ENCODE data around the gene CIZ1.

The CIZ1 gene

GRCh38 chr9:128192601-128193371 lies 1.4 kb upstream of the CIZ1 start:
- TF ChIP-seq, protein P1, sequence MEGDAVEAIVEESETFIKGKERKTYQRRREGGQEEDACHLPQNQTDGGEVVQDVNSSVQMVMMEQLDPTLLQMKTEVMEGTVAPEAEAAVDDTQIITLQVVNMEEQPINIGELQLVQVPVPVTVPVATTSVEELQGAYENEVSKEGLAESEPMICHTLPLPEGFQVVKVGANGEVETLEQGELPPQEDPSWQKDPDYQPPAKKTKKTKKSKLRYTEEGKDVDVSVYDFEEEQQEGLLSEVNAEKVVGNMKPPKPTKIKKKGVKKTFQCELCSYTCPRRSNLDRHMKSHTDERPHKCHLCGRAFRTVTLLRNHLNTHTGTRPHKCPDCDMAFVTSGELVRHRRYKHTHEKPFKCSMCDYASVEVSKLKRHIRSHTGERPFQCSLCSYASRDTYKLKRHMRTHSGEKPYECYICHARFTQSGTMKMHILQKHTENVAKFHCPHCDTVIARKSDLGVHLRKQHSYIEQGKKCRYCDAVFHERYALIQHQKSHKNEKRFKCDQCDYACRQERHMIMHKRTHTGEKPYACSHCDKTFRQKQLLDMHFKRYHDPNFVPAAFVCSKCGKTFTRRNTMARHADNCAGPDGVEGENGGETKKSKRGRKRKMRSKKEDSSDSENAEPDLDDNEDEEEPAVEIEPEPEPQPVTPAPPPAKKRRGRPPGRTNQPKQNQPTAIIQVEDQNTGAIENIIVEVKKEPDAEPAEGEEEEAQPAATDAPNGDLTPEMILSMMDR (conservative IDR thresholded peaks at IDR 0.05; ENCODE audit: low read depth, low read length): no peak
- H3K4me3 ChIP-seq (ENCODE audit: low read depth, low read length): peak overlapping the region; percentile 34
- DNase-seq (ENCODE audit: low read depth): peak; percentile 48

- TF ChIP-seq, protein P1 (conservative IDR thresholded peaks at IDR 0.05; ENCODE audit: low read depth, low read length): no peak
- H3K4me3 ChIP-seq (ENCODE audit: low read depth, low read length): peak overlapping the region; percentile 78
- no peak for DNase-seq (ENCODE audit: low read depth)
These were observed 611 bp downstream of the CIZ1 start for GRCh38 chr9:128190516-128191405.

DNA sequence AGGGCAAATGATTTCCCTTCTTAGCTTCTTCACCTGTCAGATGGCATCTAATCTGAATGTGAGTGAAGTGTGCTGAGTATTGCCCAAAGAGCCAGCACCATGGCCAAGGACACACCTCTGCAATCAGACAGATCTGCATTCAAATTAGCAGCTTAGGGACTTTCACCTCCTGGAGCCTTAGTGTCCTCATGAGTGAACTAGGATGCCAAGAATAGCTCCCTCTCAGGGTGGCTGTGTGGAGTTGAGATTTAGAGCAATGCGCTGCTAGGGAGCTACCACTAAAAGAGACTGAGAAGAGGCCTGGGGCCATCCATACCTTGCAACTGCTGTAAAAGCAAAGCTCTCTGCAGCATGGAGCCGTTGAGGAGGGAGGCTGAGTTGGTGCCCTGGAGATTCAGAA lies 1.4 kb downstream of the CIZ1 start:
- H3K4me3 ChIP-seq (ENCODE audit: low read depth, low read length): peak overlapping the region; percentile 14
- TF ChIP-seq, protein P1 (conservative IDR thresholded peaks at IDR 0.05; ENCODE audit: low read depth, low read length): peak; percentile 14
- DNase-seq (ENCODE audit: low read depth): no peak

- H3K4me3 ChIP-seq (ENCODE audit: low read depth, low read length): no peak overlapping the region
- TF ChIP-seq, protein P1 (conservative IDR thresholded peaks at IDR 0.05; ENCODE audit: low read depth, low read length): no peak
- no peak for DNase-seq (ENCODE audit: low read depth)
These were observed 3.2 kb downstream of the CIZ1 start for GRCh38 chr9:128188209-128188608.

DNA sequence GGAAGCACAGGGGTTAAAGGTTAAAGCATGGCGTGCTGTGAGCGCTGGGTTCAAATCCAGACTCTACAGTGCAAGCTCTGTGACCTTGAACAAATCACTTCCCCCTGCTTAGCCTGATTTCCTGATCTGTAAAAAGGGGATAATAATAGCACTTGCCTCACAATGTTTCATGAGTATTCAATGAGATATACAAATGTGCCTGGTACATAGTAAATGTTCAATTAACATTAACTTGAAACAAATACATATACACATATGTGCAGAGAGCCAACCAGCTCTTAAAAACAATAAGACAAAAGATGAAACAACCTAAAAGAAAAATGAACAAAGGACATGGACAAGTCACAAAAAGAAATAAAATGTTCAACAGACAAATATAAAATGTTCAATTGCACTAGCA lies 4.0 kb downstream of the CIZ1 start:
- TF ChIP-seq, protein P1 (conservative IDR thresholded peaks at IDR 0.05; ENCODE audit: low read depth, low read length): no peak
- DNase-seq (ENCODE audit: low read depth): no peak

DNA sequence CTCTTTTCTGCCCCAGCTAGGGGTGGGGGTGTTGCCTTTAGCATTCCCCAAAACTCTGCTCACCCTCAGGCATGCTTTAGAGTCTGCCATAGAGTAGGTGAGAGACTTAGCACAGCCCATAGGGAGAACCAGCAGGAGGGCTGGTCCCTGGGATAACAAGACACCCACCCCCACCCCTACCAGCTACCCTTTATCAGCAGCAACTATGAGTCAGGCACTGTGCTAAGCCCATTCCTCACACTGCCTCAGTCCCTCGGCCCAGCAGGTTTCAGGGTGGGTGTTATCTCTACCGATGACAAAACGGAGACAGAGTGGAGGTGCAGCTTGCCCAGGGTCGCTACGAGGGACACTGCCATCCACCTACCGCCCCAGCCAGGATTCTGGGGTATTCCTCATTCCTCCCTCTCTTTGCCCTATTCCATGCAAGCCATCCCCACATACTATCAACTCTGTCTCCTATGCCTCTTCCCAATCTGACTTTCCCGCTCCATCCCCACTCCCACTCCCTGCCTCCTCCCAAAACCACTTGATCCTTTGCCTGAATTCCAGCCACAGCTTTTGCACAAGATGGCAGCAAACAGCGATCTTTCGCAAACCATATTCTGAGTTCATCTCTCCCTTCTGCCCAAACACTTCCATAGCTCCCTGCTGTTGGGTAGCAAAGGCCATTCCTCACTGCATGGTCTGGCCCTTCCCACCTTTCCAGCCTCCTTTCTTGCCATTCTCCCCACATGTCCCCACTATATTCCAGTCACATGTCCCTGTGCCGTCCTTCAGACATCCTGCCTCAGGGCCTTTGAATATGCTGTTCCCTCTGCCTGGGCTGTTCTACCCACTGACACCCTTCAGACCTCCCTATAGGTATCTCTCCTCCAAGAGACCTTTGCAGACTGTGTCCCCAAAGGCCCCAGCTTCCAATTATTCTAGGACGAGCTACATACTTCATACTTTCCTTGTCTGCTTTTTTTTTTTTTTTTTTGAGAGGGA lies 5.1 kb downstream of the CIZ1 start:
- no peak overlapping the region for H3K4me3 ChIP-seq (ENCODE audit: low read depth, low read length)
- TF ChIP-seq, protein P1 (conservative IDR thresholded peaks at IDR 0.05; ENCODE audit: low read depth, low read length): no peak
- no peak for DNase-seq (ENCODE audit: low read depth)

More for the DNA sequence above, 4.0 kb downstream of the CIZ1 start:
- no peak overlapping the region for H3K4me3 ChIP-seq (ENCODE audit: low read depth, low read length)
